GM19025 (cell line): Measurements from ENCODE around the gene NTM.

Source experiments
- ATAC-seq: cut with Tn5 transposase; IDR thresholded peaks from one replicate; pipeline ENCODE4 v1.9.1; 2021; ENCODE audit warnings: mild to moderate bottlenecking, low read depth, moderate library complexity; ENCODE audit not compliant: unreplicated experiment

The NTM gene

GRCh38 chr11:132253469-132254264 lies 883.3 kb downstream of the NTM start:
- ATAC-seq = no peak

- ATAC-seq = no peak
Observed at GRCh38 chr11:132254906-132255305, 884.5 kb downstream of the NTM start.

DNA sequence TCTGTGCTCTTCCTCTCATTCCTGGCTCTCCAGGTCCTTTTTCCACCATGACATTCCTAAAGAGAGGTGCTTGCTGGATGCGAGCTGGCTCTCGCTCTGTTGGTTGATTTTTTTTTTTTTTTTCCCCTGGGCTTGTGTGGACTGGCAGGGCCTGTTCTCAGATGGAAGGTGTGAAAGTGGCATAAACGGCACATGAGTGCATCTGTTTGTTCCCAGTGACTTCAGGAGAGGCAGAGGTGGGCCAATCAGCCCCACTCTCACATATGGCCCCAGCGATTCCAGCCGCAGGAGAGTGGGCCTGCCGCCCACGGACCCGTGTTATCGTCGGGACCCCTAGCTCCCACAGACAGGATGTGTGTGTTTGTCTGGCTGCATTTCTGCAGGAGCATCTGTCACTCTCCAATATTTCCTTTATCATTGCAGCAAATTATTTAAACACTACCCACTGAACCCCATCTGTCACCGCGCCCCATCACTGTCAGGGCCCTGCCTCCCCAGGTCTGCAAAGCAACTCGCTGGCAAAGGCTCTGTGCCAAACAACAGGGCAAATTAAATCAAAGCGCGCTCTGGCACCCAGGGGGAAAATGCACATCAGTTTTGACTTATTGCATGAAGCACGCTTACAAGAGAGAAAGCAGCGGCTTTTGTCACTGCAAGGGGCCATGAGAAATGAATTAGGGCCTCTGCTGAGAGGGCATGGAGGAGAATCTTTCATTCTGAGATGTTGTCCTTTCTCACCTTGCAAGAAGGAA lies 886.3 kb downstream of the NTM start:
- no peak for ATAC-seq

DNA sequence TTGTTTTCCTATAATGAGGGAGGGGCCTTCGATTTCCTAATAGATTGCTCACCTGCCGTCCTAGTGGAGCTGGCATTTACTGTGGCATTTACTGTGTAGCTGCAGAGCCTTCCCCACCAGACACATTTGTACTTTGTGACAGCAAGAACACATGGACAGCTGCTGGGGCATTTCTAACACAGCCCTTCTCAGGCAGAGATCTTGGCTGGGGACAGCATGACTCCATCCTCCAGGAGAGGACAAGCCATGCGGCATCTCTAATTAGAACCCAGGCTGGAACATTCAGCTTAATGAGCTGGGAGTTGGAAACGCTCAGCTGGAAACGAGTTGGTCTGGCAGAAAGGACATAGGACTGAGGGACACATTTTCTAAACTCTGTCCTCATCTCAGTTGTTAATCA lies 887.5 kb downstream of the NTM start:
- ATAC-seq = no peak

- no peak for ATAC-seq
Observed at GRCh38 chr11:132258875-132259274, 888.5 kb downstream of the NTM start.

GRCh38 chr11:132260636-132261035 lies 890.2 kb downstream of the NTM start:
- no peak for ATAC-seq

DNA sequence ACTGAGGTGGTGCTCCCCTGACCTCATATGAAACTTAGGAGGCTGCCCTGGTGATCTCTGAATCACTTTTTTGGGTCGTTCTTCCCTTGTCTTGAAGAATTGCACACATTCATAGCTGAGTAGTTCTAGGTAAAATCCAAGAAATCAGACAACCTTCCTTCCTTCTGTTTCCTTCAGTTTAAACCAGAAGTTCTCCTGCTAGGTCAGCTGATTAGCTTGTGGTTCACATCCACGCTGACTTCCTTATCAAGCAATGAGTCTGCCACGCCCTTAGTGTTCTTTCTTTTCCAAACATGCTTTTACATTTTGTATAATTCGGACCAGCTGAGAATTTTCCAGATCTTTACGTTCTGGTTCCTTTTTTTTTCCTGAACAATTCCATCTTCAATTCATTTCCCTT lies 892.8 kb downstream of the NTM start:
- no peak for ATAC-seq

GRCh38 chr11:132263875-132264274 lies 893.5 kb downstream of the NTM start:
- no peak for ATAC-seq

- ATAC-seq = no peak
Observed at GRCh38 chr11:132264616-132265015, 894.2 kb downstream of the NTM start.

GRCh38 chr11:132278801-132279574 lies 908.6 kb downstream of the NTM start:
- no peak for ATAC-seq

DNA sequence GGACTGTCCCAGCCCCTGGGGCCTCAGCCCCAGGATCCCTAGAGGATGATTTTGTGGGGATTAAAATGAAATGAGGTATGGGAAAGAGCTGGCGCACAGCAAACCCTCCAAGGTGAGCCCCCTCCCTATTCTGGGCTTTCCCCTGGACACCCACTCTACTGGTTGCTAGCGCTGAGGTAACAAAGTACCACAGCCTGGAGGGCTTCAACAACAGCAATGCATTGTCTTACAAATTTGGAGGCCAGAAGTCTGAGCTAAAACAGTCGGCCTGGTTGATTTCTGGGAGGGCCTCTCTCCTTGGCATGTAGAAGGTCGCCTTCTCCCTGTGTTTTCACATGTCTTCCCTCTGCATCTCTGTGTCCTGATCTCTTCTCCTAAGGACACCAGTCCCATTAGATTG lies 913.6 kb downstream of the NTM start:
- no peak for ATAC-seq

GRCh38 chr11:132284611-132285010 lies 914.2 kb downstream of the NTM start:
- ATAC-seq = no peak

DNA sequence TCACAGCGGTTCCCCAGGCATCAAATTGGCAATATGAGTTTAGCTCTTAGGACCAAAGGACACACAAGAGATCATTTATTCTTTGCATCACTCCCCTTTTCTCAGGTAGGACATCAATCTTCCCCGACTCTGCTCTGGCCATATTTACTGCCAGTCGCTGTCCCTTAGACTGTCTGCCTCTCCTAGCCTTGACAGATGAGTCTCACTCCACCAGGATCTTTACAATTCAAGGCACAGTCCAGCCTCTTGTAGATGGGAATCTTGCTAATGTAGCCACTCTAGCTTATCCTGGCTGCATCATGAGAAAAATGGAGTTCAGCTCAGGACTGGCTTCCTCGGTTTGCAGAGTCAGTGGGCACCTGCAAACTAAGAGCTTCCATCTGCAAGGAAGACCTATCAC lies 915.2 kb downstream of the NTM start:
- no peak for ATAC-seq

DNA sequence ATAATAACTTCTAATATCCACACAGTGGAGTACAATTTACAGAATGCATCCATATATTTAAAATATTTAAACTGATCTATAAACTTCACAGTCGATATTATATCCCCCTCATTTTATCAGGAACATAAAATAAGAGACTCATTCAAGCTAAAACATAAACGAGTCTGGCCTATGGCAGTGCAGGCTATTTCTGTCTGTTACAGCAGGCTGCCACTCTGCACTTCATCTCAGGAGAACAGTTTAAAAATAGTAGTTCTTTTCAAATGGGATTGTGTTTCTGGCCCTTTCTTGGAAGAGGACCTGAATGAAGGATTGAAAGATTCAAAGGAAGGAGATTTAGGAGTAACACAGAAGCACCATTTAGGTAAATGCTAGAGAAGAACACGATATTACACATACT lies 915.7 kb downstream of the NTM start:
- ATAC-seq = no peak

- no peak for ATAC-seq
Observed at GRCh38 chr11:132288036-132288435, 917.6 kb downstream of the NTM start.

DNA sequence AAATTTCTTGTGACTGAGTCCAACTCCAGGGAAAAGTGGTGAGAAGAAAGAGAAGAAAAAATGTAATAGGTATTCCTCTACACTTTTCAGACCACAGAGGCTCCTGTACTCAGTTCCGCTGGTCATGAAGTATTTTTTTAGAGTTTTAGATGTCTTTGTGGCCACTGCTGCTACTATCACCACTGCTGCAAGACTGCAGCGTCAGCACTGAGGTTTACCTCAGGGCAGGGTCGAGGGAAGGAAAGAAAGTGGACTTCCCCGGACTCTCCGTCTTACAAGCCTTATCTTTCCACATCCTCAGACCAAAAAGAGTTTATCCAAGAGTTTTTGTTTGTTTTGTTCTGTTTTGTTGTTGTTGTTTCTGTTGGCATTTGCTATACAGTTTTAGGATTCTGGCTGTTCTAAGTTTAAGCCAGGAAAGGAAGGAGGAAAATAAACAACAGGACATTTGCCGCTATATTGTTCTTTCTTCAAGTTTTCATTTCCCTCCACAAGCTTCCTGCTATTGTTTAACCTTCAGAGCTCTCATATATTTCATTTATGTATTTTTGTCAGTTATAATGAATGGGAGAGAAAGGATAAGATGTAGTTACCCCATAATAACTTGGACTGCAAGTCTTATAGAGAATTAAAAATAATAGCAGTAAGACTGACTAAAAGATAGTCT lies 919.3 kb downstream of the NTM start:
- no peak for ATAC-seq

DNA sequence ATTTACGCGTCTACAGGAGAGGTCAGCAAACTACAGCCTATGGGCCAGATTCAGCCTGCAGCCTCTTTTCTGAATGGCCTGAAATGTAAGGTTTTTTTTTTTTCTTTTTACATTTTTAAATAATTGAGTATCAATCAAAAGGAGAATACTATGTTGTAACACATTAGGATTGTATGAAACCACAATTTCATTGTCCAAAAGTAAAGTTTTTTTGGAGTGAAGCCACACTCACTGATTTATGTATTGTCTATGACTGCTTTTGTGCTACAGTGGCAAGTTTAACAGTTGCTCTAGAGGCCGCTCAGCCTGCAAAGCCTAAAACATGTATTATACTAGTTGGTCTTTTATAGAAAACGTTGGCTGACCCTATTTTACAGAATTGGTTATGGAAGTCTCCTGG lies 923.2 kb downstream of the NTM start:
- no peak for ATAC-seq

GRCh38 chr11:132296946-132297610 lies 926.7 kb downstream of the NTM start:
- no peak for ATAC-seq

DNA sequence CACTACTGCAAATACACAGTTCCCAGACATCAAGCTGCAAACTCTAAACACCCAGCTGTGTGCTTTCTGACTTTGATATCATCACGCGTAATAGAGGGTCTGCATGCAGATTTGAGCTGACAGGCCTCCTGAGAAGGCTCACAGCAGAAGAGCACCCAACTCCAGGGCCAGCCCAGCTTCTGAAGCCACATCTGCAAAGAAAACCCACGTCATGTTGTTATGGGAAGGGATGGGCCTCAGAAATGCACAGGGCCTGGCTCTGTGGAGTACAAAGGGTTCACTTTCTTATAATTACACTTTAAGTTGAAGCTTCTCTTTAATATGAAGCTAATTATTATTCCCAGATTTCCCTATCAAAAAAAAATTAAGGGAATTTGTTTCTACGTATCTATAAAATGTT lies 927.9 kb downstream of the NTM start:
- ATAC-seq = no peak

GRCh38 chr11:132300283-132300682 lies 929.9 kb downstream of the NTM start:
- no peak for ATAC-seq
